AG04450 (cell line): ENCODE results near the gene SCARB2. TPM values are rescaled to one million over a fixed set of nuclear protein-coding genes. Genes with fewer than 3 reads are reported as not detected.

Source experiments
- CTCF ChIA-PET: fragments of 300-600, 350-600 bp; formaldehyde crosslinking; extraction: SDS; loops from one replicate; lab custom pipeline; 2022; ENCODE audit warnings: antibody characterized with exemption, inconsistent platforms; lab: Charles Lee
- POLR2A ChIA-PET: fragments of 350-600 bp; formaldehyde crosslinking; extraction: SDS; loops from one replicate; lab custom pipeline; 2021; ENCODE audit warnings: antibody characterized with exemption, inconsistent platforms; lab: Yijun Ruan, JAX
- DNase-seq: peaks from one replicate; pipeline ENCODE4 v3.0.0-alpha.2; 2011; ENCODE audit warnings: low read depth, low spot score
- H3K27ac ChIP-seq: one replicate; pipeline ENCODE4 v1.5.1; 2012; ENCODE audit warnings: low read depth, low read length, control low read depth
- H3K27me3 ChIP-seq: one replicate; pipeline ENCODE4 v1.6.0; 2012; ENCODE audit warnings: low read length; ENCODE audit not compliant: control insufficient read depth, insufficient read depth
- H3K4me3 ChIP-seq: 2 replicates; pipeline ENCODE4 v1.5.1; 2011; ENCODE audit warnings: mild to moderate bottlenecking, low read depth, low read length, control low read depth
- H3K9me3 ChIP-seq: 2 replicates; pipeline ENCODE4 v1.5.1; 2012; ENCODE audit warnings: low read length; ENCODE audit not compliant: control insufficient read depth, insufficient read depth
- CTCF ChIP-seq: IDR thresholded peaks from 2 replicates; pipeline ENCODE4 v1.5.1; 2011; ENCODE audit warnings: low read depth, low read length, control low read depth, inconsistent platforms
- polyA plus RNA-seq: library from polyadenylated mRNA; depleted of rRNA; stranded (reverse); fragments of >200 nt; gene quantifications from 2 replicates; pipeline ENCODE4 v1.2.3, GENCODE V29; 2011

The SCARB2 gene
- polyA plus RNA-seq, 1 experiment, result 161 TPM

- no peak overlapping the region for H3K4me3 ChIP-seq
- POLR2A ChIA-PET, result no interaction called here
- DNase-seq, result no peak
- TF ChIP-seq CTCF, result no peak
- peaks cover 5% of the 10 kb centered on the region for H3K27me3 ChIP-seq
- H3K9me3 ChIP-seq, result no peaks in the 10 kb centered on the region; the same call in 1 of the 2 replicates
- H3K27ac ChIP-seq, result no peak overlapping the region
- CTCF ChIA-PET, result interaction anchor here (0.8 to 1.2 kb wide), 2 partner anchors 10 to 56 kb away, joined by 3 to 4 read pairs; no protein-coding TSS in a partner anchor
Observed at GRCh38 chr4:76235915-76236314, 22.3 kb upstream of the SCARB2 start.

DNA sequence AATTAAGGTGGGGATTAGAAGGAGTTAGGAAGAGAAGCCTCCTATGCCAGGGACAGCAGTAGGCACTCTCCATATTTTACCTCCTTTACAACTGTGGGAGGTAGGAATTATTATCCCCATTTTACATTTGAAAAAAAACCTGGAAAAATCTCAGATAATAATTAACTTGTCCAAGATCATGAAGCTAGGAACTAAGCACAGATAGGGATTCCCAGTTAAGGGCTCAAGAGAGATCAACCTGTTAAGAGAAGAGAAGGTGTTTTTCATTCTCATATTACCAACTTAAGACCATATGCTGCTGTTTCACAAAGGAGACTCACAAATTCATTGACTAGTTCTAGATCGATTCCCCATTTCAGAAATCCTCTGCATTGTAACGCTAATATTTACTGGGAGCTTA, 21.8 kb upstream of the SCARB2 start:
- Histone ChIP-seq H3K27me3 (peaks cover 5% of the 10 kb centered on the region), H3K27ac (no peak overlapping the region), H3K4me3 (no peak overlapping the region), H3K9me3 (no peaks in the 10 kb centered on the region; the same call in 1 of the 2 replicates)
- no peak for DNase-seq
- ChIA-PET CTCF (interaction anchor here (0.8 to 1.2 kb wide), 2 partner anchors 11 to 56 kb away, joined by 3 to 4 read pairs; no protein-coding TSS in a partner anchor), POLR2A (no interaction called here)
- no peak for TF ChIP-seq CTCF

DNA sequence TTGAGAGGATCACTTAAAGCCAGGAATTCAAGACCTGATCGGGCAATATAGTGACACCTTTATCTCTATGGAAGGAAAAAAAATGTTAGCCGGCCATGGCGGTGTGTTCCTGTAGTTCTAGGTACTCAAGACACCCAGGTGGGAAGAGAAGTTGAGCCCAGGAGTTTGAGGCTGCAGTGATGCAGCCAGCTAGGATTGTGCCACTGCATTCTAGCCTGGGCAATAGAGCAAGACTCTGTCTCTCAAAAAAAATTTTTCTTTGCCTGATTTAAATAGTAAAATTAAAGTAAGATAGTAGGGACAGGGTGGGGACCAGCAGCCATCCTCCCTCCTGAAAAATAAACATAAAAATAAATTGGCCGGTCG, 21.0 kb upstream of the SCARB2 start:
- no peaks in the 10 kb centered on the region; the same call in 1 of the 2 replicates for H3K9me3 ChIP-seq
- POLR2A ChIA-PET, result no interaction called here

GRCh38 chr4:76233967-76234678, 20.5 kb upstream of the SCARB2 start:
- no peak for TF ChIP-seq CTCF
- Histone ChIP-seq H3K9me3 (no peaks in the 10 kb centered on the region; the same call in none of the 2 replicates), H3K4me3 (no peak overlapping the region), H3K27me3 (peaks cover 8% of the 10 kb centered on the region), H3K27ac (no peak overlapping the region)
- ChIA-PET POLR2A (no interaction called here), CTCF (interaction anchor here (1.0 kb wide), 1 partner anchor 55 kb away, joined by 3 read pairs; no protein-coding TSS in a partner anchor)
- no peak for DNase-seq

More for the DNA sequence above, 21.0 kb upstream of the SCARB2 start:
- Histone ChIP-seq H3K27ac (no peak overlapping the region), H3K4me3 (no peak overlapping the region), H3K27me3 (peaks cover 3% of the 10 kb centered on the region)
- TF ChIP-seq CTCF, result no peak
- CTCF ChIA-PET, result interaction anchor here (1.2 kb wide), 1 partner anchor 55 kb away, joined by 4 read pairs; no protein-coding TSS in a partner anchor
- DNase-seq, result no peak

GRCh38 chr4:76233529-76233928, 19.9 kb upstream of the SCARB2 start:
- POLR2A ChIA-PET, result no interaction called here
- H3K4me3 ChIP-seq, result no peak overlapping the region
- H3K27ac ChIP-seq, result no peak overlapping the region
- DNase-seq, result no peak
- peaks cover 9% of the 10 kb centered on the region for H3K27me3 ChIP-seq
- TF ChIP-seq CTCF, result no peak
- CTCF ChIA-PET, result interaction anchor here (1.0 kb wide), 1 partner anchor 54 kb away, joined by 3 read pairs; no protein-coding TSS in a partner anchor
- no peaks in the 10 kb centered on the region; the same call in none of the 2 replicates for H3K9me3 ChIP-seq
